ENCODE measurements around the gene NRIP1.

GRCh38 chr21:14945176-14945575, 119.6 kb downstream of the NRIP1 start:
- no peak for TF ChIP-seq CTCF (IDR thresholded peaks at IDR 0.05)
- no peak for TF ChIP-seq POLR2A (IDR thresholded peaks at IDR 0.05)

Data from prostate gland (tissue), 2 donors.